CD4-positive, alpha-beta T cell treated with Interleukin-1 beta for 1 hour (primary cell): ENCODE results near the gene ITSN2.
"Not testable (repeated sequence)": the region's sequence is repeated elsewhere in the genome, so short reads cannot be mapped to it uniquely, and the experiment has no call there.

ENCODE experiments used
- DNase-seq, 2 donors: peaks; one replicate each; pipeline ENCODE4 v3.0.0-alpha.2; 2020 to 2022

The ITSN2 gene

GRCh38 chr2:24210106-24210455 lies 150.3 kb downstream of the ITSN2 start:
- DNase-seq: no peak

DNA sequence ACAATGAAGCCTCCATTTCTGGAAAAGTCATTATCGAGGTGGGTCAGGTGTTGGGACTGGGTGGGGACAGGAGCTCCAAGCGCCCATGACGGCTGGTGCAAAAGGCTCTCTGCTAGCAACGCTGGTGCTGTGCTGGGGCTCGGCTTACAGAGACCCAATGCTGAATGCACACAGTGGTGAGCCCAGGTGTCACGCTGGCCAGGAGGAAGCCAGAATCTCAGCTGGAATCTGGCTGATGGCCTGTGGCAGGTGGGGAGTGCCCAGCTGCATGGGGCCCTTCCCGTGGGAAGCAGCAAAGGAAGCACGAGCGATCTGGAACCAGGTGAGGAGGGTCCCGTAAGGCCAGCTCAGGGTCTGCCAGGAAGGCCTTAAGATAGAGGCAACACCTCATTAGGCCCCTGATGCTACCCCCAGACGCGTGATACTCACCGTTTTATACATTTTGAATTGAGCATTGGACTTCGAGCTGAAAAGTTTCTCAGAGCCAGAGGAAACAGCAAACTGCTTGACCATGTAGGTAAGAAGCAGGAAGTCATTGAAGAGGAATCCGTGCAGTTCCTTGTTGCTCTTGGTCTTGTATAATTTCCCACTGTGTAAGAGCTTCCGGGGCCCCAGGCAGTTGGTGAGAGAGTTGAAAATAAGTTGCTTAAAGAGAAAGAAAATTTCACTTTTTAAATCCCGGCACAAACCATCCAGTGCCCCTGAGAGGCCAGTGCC lies 150.8 kb downstream of the ITSN2 start:
- DNase-seq: no peak

- DNase-seq: no peak
These were observed 151.8 kb downstream of the ITSN2 start for GRCh38 chr2:24208490-24208889.

GRCh38 chr2:24207359-24207758 lies 153.0 kb downstream of the ITSN2 start:
- no peak for DNase-seq

DNA sequence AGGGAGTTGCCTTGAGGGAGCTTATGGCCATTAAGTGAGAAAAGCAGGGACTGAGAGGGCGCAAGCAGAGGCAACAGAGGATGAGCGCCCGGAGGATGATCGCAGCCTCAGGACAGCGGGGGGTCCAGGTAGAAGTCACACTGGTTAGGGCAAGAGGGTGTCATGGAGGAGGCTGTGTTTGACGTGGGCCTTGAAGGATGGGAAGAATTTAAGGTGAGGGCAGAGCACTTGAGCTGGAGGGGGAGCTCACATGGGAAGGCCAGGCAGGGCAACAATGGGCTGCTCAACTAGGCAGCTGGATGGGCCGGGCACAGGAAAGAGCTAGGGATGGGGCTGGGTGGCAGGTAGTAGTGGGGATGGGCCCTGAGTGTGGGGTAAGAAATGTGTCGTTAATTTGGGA lies 153.6 kb downstream of the ITSN2 start:
- DNase-seq: no peak

GRCh38 chr2:24206242-24206641 lies 154.1 kb downstream of the ITSN2 start:
- no peak for DNase-seq

- no peak for DNase-seq
These were observed 155.2 kb downstream of the ITSN2 start for GRCh38 chr2:24205131-24205530.

- DNase-seq: no peak
These were observed 155.8 kb downstream of the ITSN2 start for GRCh38 chr2:24204505-24204904.

DNA sequence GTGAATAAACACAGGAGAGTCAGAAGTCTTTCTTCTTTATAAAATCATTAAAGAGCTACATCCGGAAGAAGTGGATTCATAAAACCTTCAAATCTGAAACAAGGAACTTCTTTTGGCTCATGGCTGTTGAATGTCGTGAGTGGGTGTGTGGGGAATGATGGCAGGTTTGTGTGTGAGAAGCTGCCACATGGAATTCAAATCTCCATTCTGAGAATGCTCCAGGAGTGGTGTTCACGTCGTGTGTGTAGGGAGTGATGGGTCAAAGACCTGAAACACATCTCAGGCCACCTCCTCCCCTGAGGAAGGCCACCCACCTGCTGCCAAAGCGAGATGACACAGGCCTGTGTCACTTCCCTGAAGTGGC lies 156.6 kb downstream of the ITSN2 start:
- DNase-seq: no peak

DNA sequence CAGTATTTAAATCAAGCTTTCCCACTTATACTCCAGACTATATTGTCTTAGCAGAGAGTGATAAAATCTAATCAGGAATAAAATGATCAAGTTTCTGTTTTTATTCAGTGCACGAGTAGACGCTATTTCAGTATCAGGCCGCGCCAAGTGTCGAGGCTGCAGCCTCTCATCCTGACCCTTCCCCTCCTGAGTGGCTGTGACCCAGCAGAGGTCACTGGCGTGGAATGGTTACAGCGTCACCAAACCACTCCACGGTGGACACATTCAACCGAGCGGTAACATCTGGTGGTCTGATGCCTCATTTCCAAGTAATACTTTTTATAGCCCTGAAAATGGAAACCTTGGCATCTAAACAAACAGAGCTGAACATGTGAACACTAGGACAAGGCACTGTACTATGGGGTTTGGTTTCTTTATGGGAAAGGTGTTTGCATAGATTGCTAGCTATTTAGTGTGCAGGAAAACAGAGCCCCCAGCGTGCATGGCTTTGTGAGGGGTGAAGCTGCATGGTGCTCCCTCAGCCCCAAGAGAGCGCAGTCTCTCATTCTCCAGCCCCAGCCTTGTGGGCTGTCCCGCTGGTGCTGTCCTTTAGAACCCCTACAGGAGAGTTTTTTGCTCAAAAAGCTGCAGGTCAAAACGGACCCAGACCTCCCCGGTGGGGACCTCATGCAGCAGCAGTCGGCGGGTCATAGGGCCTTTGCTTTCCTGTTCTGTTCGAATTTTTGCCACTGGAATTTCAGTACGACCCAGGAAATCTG lies 157.1 kb downstream of the ITSN2 start:
- no peak for DNase-seq

DNA sequence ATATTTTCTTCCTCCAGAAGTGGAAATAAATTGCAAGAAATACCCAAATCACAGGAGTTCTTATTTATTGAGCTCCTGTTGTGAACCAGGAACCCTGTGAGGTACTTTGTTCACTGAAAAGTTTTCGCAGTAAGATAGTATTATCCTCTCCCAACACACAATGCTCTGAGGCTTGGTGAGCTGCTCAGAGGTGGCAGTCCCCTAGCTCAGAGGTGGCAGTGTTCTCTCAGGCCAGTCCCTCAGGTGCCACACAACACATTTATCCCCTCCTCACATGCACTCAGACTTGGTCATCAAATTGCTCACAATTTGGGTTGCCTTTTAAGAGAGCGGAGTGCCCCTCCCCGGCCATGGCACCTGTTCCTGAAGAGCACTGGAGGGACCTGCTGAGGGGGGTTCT lies 159.5 kb downstream of the ITSN2 start:
- DNase-seq: no peak

DNA sequence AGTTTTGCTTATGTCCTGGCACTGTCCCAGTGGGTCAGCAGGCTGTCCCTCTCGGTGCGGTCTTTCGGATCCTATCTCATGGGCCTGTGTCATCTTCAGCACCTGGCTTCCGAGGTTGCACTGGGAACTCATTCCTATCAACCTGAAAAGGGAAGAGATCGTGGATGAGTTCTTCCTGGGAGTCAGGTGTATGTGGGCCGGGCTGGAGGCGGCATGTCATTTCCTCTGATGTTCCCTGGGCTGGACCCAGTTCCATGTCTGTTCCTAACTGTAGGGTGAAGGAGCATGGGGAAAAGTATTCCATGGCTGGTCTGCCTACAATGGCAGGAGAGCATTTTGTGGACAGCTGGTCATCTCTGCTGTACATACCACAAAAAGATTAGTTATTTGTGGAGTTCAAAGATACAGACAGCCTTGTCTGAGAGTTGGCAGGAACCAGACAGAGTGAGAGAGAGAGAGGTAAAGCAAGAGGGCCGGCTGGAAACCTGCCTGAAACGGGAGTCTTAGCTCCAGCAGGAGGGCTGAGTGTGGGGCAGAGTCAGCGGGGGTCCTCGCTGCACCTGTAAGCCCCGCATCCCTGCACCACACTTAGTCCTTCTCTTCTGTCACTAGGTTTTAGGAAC lies 160.3 kb downstream of the ITSN2 start:
- no peak for DNase-seq

GRCh38 chr2:24197213-24197612 lies 163.1 kb downstream of the ITSN2 start:
- not testable (repeated sequence) for DNase-seq

DNA sequence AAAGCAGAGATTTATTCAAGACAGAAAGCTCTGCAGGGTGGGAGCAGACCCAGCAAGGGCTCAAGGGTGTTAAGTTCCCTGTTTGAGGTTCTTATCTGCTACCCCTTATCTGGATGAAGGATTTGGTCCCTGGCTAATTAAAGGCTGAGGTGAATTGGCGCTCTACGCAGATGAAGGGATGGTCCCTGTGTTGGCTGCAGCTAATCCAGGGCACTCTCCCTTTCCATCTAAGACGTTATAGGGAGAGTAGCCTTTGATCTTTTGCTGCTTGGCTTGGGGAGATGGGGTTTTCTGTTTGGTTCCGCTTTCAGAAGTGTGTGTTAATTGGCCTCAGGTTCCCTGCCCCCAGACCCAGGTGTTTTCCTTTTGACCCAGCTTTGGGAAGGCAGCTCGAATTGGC lies 168.5 kb downstream of the ITSN2 start:
- no peak for DNase-seq

DNA sequence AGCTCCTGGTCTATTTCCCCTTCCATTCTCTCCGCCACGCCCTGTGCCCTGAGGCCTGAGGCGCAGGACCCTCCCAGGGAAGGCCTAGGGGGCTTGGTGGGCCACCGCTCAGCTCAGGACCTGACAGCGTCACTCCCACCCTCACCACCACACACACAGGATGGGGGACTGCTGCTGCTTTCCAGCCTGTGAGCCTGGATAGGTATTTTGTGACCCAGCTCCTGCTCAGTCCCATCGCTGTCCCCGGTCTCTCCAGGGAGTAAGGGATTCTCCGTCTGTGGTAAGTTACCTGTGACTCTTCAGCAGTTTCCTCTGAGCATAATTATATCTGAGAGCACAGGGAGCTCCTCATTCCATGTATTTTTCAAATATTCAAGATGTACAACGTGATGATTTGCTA lies 169.2 kb downstream of the ITSN2 start:
- DNase-seq: no peak

GRCh38 chr2:24190503-24190902 lies 169.8 kb downstream of the ITSN2 start:
- no peak for DNase-seq

- no peak for DNase-seq
These were observed 170.8 kb downstream of the ITSN2 start for GRCh38 chr2:24189551-24189950.

GRCh38 chr2:24183366-24184069 lies 176.8 kb downstream of the ITSN2 start:
- DNase-seq: no peak

- DNase-seq: no peak
These were observed 177.8 kb downstream of the ITSN2 start for GRCh38 chr2:24182507-24182906.

- DNase-seq: no peak
These were observed 178.5 kb downstream of the ITSN2 start for GRCh38 chr2:24181849-24182248.

GRCh38 chr2:24179683-24180082 lies 180.7 kb downstream of the ITSN2 start:
- DNase-seq: no peak

DNA sequence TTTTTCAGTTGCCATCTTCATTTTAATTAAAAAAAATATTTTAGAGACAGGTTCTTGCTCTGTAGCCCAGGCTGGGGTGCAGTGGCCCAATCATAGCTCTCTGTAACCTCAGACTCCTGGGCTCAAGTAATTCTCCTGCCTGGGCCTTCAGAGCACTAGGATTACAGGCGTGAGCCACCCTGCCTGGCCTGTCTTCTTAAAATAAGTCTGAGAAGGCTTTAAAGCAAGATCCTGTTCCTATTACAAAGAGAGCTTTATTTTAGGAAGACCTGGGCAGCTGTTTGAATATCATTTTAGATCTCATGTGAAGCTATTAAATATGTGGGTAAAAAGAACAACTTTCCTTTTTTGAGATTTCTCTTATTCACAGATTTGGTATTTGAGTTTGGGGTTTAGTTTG lies 184.0 kb downstream of the ITSN2 start:
- no peak for DNase-seq

DNA sequence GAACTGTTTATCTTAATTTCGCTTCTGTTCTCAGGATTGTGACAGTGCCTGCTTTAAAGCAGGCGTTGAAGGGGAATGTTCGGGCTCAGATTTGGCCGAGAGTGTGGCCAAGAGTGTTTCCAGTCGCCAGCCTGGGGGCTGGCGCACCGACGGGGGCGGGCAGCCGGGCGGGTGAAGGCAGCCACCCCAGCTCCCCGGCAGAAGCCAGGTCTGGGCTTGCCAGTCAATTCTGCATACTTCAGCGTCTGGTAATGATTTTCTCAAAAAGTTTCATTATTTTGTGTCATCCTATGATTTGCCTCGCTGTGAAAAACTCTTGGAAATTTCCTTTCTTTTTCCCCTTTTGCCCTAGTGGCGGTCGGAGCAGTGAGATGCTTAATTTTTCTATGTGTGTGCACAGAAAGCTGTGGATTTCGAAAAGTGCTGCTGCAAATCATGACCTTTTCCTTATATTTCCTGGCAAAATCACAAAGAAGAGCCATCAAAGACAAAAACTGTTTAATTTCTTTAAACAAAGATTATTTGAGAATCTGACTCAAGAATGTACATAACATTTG lies 184.6 kb downstream of the ITSN2 start:
- DNase-seq: no peak
